Osteocyte (in vitro differentiated cells): ENCODE measurements around the gene ADI1. TPM values are rescaled to one million over a fixed set of nuclear protein-coding genes. Genes with fewer than 3 reads are reported as not detected.

Experiments
- DNase-seq: peaks from one replicate; pipeline ENCODE4 v3.0.0; 2021; ENCODE audit warnings: mixed read lengths; ENCODE audit not compliant: unreplicated experiment; ENCODE audit errors: extremely low spot score
- H3K27ac Mint-ChIP-seq: one replicate; pipeline ENCODE4 v1.8.0; 2021; ENCODE audit warnings: mild to moderate bottlenecking, mixed read lengths; ENCODE audit not compliant: unreplicated experiment
- H3K27me3 Mint-ChIP-seq: one replicate; pipeline ENCODE4 v1.8.0; 2021; ENCODE audit warnings: mixed read lengths; ENCODE audit not compliant: unreplicated experiment
- H3K36me3 Mint-ChIP-seq: one replicate; pipeline ENCODE4 v1.8.0; 2021; ENCODE audit warnings: mixed read lengths; ENCODE audit not compliant: unreplicated experiment
- H3K4me1 Mint-ChIP-seq: one replicate; pipeline ENCODE4 v1.8.0; 2021; ENCODE audit warnings: mixed read lengths; ENCODE audit not compliant: unreplicated experiment
- H3K4me3 Mint-ChIP-seq: one replicate; pipeline ENCODE4 v1.8.0; 2021; ENCODE audit warnings: mild to moderate bottlenecking, moderate library complexity, mixed read lengths; ENCODE audit not compliant: unreplicated experiment
- H3K9me3 Mint-ChIP-seq: one replicate; pipeline ENCODE4 v1.8.0; 2021; ENCODE audit warnings: mixed read lengths; ENCODE audit not compliant: unreplicated experiment
- total RNA-seq: library from RNA; stranded (reverse); gene quantifications from 2 replicates; pipeline ENCODE4 v1.2.1, GENCODE V29; 2021
- TF ChIP-seq, protein P1 (sequence below): fragments of 200-600 bp; sonication (generic); IDR thresholded peaks from 2 replicates; pipeline ENCODE4 v1.5.0; 2021; ENCODE audit warnings: antibody characterized with exemption, mild to moderate bottlenecking, moderate library complexity

Gene ADI1
- total RNA-seq, 1 donor from 2014 or later = 54.0 TPM

DNA sequence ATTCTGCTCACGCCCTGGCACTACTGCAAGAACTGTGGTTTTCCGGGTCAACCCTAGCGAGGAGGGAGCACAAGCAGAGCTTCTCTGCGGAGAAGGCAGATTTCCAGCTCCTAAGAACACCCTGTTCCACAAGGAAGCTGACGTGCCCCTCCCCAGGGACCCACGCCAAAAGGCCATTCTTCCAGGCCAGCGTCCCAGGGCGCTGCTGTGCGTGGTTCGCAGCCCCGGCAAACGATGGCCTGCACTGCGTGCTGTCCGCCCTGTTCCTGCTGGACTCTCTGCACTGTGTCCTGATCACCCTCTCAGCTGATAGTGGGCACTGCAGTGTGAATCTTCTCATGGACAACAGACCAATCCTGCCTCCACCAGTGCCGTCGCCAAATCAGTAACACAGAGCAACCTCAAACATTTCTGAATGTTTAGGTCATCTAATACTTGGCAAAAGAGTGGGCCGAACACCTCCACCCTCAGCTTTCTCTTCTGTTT, 49.1 kb downstream of the ADI1 start:
- Mint-ChIP-seq H3K36me3 (peaks cover 37% of the 10 kb centered on the region), H3K27ac (no peak overlapping the region), H3K4me1 (peaks cover 6% of the 10 kb centered on the region), H3K9me3 (no peaks in the 10 kb centered on the region), H3K27me3 (no peaks in the 10 kb centered on the region), H3K4me3 (no peak overlapping the region)
- TF ChIP-seq, protein P1, sequence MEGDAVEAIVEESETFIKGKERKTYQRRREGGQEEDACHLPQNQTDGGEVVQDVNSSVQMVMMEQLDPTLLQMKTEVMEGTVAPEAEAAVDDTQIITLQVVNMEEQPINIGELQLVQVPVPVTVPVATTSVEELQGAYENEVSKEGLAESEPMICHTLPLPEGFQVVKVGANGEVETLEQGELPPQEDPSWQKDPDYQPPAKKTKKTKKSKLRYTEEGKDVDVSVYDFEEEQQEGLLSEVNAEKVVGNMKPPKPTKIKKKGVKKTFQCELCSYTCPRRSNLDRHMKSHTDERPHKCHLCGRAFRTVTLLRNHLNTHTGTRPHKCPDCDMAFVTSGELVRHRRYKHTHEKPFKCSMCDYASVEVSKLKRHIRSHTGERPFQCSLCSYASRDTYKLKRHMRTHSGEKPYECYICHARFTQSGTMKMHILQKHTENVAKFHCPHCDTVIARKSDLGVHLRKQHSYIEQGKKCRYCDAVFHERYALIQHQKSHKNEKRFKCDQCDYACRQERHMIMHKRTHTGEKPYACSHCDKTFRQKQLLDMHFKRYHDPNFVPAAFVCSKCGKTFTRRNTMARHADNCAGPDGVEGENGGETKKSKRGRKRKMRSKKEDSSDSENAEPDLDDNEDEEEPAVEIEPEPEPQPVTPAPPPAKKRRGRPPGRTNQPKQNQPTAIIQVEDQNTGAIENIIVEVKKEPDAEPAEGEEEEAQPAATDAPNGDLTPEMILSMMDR = no peak
- no peak for DNase-seq

DNA sequence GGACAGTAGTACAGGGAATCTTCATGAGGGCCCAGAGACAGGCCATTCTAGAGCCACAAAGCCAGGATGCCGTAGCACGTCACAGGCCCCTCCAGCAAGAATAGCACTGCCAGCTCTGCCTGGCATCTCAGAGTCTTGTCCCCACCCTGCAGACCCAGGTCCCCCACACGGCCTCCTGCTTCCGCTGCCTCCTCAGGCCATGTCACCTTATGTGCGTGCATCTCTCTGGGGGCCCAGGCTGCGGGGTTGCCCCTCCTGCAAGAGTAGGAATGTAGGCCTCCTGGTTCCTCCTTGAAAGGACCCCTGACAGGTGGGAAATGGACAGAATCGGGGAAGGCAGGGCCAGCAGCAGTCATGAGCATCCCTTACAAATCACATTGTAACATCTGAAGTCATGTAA, 49.8 kb downstream of the ADI1 start:
- no peak overlapping the region for H3K4me3 Mint-ChIP-seq
- TF ChIP-seq, protein P1 = no peak
- H3K36me3 Mint-ChIP-seq = peaks cover 35% of the 10 kb centered on the region
- no peaks in the 10 kb centered on the region for H3K9me3 Mint-ChIP-seq
- H3K4me1 Mint-ChIP-seq = peaks cover 7% of the 10 kb centered on the region
- no peaks in the 10 kb centered on the region for H3K27me3 Mint-ChIP-seq
- H3K27ac Mint-ChIP-seq = no peak overlapping the region
- DNase-seq = no peak

DNA sequence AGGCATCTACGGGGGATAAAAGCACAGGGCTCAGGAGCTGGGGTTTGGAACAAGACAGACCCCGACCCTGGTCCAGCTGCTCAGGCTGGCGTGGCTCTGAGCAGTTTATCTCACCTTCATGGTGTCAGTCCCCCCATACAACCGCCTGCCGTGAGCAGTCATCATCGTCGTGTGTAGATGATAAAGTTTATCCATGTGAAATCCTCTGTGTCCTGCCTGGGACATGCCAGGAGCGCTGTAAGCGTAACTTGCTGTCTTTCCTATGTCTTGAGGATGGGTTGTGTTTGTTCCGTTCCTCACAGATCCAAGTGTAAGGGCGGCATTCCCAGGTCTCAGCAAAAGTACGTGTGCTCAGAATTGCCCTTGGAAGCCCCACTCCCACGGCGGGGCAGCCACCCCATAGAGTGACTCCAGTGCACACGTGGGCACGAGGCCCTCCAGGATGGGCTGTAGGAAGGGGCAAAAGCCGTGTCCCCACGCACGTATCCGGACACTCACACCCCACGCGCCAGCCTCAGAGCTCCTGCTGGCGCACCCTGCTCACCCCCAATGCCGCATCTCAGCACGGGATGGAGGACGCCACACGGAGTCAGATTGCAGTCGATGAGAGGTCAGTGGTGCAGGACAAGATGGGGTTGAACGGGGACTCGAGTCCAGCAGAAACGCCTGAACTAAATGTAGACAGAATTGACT, 50.9 kb downstream of the ADI1 start:
- H3K4me1 Mint-ChIP-seq = peaks cover 7% of the 10 kb centered on the region
- DNase-seq = no peak
- peaks cover 38% of the 10 kb centered on the region for H3K36me3 Mint-ChIP-seq
- H3K27me3 Mint-ChIP-seq = no peaks in the 10 kb centered on the region
- TF ChIP-seq, protein P1 = no peak
- H3K4me3 Mint-ChIP-seq = no peak overlapping the region
- H3K9me3 Mint-ChIP-seq = no peaks in the 10 kb centered on the region
- H3K27ac Mint-ChIP-seq = no peak overlapping the region

DNA sequence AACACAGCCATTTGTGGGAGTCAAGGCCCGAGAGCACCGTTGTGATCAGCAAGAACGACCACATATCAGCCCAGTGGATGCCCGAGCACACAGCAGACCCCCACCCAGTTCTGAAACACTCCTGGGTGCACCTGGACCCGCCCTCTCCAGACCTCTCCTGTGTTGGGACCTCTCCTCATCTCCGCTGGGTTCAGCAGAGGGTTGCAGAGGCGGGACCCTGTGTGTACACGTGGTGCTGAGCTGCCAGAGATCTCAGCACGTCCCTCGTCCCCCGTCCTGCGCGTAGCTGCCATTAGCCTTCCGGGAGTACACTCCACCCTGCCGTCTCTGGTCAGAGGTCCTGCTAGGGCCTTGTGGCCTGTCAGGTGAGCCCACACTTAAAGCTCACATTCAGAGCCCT, 51.7 kb downstream of the ADI1 start:
- no peaks in the 10 kb centered on the region for H3K9me3 Mint-ChIP-seq
- TF ChIP-seq, protein P1 = no peak
- no peak overlapping the region for H3K27ac Mint-ChIP-seq
- peaks cover 7% of the 10 kb centered on the region for H3K4me1 Mint-ChIP-seq
- H3K4me3 Mint-ChIP-seq = no peak overlapping the region
- DNase-seq = no peak
- H3K27me3 Mint-ChIP-seq = no peaks in the 10 kb centered on the region
- H3K36me3 Mint-ChIP-seq = peaks cover 35% of the 10 kb centered on the region

DNA sequence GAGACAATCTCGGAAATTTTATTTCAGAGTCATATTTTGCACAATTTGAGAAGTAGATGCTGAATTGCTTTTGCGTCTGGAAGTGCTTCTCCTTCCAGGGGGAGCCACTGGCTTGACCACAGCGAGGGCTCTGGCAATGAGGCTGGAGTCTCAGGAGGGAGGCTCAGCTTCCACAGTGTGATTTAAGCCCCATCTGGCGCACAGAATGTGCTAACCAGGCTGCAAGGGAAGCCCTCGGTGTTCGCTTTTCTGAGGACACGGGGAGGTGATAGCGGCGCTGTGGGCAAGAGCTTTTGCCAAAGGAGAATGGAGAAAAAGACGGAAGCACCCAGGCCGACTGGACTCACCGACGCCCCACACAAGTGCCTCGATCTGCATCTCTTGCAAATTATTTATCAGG, 52.4 kb downstream of the ADI1 start:
- H3K4me1 Mint-ChIP-seq = peaks cover 7% of the 10 kb centered on the region
- DNase-seq = no peak
- TF ChIP-seq, protein P1 = no peak
- no peak overlapping the region for H3K27ac Mint-ChIP-seq
- H3K27me3 Mint-ChIP-seq = no peaks in the 10 kb centered on the region
- no peak overlapping the region for H3K4me3 Mint-ChIP-seq
- no peaks in the 10 kb centered on the region for H3K9me3 Mint-ChIP-seq
- peaks cover 28% of the 10 kb centered on the region for H3K36me3 Mint-ChIP-seq
